Measurements from ENCODE around the gene NPAT.

The NPAT gene

DNA sequence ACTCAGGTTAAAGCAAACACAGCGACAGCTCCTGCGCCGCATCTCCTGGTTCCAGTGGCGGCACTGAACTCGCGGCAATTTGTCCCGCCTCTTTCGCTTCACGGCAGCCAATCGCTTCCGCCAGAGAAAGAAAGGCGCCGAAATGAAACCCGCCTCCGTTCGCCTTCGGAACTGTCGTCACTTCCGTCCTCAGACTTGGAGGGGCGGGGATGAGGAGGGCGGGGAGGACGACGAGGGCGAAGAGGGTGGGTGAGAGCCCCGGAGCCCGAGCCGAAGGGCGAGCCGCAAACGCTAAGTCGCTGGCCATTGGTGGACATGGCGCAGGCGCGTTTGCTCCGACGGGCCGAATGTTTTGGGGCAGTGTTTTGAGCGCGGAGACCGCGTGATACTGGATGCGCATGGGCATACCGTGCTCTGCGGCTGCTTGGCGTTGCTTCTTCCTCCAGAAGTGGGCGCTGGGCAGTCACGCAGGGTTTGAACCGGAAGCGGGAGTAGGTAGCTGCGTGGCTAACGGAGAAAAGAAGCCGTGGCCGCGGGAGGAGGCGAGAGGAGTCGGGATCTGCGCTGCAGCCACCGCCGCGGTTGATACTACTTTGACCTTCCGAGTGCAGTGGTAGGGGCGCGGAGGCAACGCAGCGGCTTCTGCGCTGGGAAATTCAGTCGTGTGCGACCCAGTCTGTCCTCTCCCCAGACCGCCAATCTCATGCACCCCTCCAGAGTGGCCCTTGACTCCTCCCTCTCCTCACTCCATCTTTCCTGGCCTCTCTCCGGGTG, at the start of gene NPAT, which contains the start of gene ATM:
Gene NPAT, minus strand, starts transcription at position 65 of the 774 bp plus-strand sequence. CDS start 102 bp downstream, outside the sequence.
Gene ATM, plus strand, starts transcription at position 494 of the 774 bp plus-strand sequence. CDS start 4,558 bp downstream, outside the sequence.
- peak; percentile 94 to 100 (median 99) for DNase-seq

DNA sequence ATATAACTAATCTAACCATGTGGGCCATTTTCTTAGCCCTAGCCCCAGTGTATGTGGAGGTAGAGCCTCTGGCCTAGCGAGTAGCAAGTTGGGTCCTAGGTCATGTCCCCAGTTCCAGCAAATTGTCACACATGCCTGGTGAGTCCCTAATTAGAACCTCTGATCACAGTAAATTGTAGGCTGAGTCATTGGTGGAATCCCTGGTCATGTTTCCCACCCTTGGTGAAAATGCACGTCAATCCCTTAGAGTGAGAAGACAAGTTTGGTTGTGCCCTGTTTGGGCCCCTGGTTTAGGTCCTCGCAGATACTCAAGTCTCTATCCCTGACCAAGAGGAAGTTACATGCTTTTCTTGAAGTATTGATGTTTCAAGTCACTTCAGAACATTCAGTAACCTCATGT, 47.1 kb upstream of the NPAT start:
- DNase-seq, result no peak

DNA sequence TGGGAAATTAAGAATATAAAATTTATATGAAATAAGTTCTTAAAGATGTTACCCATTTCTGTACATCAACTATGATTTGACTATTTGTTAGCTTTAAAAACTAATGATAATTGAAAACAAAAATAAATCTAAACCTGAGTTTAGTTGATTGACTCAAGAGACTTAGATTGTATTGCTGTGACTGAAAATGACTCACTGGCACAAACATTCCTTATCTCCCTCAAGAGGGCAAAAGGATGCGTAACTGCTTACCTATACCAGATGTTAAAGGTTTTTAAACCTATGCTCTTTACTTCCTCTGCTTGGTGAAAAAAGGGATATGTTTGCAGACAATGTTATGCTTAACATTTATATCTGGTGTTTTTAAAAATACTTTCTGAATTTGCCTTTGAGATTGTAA, 30.7 kb upstream of the NPAT start:
- no peak for DNase-seq

GRCh38 chr11:108246885-108247284, 24.4 kb upstream of the NPAT start:
- DNase-seq, result no peak

DNA sequence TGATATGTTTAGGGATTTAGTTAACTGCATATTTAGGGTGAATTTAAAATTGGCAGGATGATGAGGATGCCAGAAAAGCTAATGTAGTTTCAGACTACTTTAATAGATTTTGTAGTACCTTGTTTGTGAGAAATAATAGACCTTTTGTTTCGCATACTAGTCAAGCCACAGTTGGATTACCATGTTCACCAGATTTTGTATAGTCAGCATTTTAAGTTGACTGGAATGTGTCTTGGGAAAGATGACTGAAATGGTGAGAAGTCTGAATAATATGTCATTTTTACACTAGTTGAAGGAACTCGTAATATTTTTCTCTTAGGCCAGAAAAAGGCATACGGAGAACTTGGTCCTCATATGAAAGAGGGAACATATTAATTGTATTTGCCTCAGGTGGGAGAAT, 23.9 kb upstream of the NPAT start:
- DNase-seq, result no peak

GRCh38 chr11:108242422-108242821, 20.0 kb upstream of the NPAT start:
- DNase-seq, result no peak

DNA sequence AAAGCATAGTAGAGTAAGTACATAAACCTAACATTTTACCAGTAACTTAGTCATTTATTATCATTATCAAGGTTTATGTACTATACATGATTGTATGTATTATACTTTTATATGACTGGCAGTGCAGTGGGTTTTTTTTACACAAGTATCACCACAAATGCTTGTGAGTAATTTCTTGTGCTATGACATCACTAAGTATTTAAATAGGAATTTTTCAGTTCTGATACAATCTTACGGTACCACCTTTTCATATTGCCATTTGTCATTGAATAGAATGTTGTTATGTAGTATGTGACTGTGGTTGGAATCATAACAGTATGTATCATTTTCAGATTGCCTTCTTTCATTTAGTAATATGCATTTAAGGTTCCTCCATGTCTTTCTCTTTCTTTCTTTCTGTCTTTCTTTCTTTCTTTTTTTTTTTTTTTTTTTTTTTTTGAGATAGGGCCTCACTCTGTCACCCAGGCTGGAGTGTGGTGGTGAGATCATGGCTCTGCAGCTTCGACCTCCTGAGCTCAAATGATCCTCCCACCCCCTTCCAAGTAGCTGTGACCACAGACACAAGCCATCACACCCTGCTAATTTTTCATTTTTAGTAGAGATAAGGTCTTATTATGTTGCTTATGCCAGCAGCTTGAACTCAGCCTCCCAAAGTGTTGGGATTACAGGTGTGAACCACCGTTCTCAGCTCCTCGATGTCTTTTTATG, 19.0 kb upstream of the NPAT start:
- DNase-seq, result no peak

GRCh38 chr11:108239076-108239475, 16.6 kb upstream of the NPAT start:
- DNase-seq, result no peak

GRCh38 chr11:108237058-108237481, 14.6 kb upstream of the NPAT start:
- DNase-seq, result no peak

GRCh38 chr11:108235633-108236032, 13.2 kb upstream of the NPAT start:
- DNase-seq, result no peak

DNA sequence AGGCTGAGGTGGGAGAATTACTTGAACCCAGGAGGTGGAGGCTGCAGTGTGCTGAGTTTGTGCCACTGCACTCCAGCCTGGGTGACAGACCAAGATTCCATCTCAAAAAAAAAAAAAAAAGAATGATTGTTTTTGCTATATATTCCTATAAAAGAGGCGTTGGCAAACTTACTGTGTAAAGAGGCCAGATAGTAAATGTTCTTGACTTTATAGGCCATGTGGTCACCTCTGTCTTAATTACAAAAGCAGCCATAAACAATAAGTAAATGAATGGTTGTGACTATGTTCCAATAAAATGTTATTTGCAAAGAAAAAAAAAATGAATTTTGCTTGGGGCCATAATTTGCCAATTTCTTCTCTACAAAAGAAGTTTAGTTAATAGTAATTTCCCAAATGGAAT, 12.8 kb upstream of the NPAT start:
- no peak for DNase-seq

- no peak for DNase-seq
These were observed 11.0 kb upstream of the NPAT start for GRCh38 chr11:108233277-108233945.

DNA sequence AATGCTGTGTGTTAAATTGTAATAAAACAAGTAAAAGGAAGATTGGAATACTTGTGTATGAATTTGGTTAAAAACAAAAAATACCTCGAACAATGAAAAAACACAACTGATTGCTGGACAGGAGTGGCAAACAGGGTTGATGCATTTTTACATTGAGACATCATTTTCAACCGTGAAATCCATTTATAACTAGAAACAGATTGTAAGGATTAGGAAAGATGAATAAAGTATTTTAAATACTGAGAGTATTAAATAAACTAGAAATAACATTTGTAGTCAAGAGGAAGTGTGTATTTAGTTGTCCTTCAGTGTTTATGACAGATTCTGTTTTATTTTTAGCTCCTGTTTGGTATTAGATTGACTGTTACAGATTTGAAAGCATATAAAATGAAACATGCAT, 5.8 kb upstream of the NPAT start:
- DNase-seq, result no peak

DNA sequence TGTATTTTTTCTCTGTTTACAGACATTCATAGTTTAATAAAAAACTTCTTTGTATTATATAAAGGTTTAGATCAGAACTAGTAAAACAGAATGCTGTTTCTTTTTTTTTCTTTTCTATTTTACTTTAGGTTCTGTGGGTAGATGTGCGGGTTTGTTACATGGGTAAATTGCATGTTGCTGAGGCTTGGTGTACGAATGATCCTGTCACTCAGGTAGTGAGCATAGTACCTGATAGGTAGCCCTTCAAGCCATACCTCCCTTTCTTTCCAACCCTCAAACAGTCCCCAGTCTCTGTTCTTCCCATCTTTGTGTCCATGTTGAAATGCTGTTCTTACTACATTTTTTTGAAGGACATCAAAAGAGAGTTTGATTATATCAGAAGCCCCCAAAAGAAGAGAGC, 3.6 kb upstream of the NPAT start:
- DNase-seq, result no peak

- no peak for DNase-seq
These were observed 2.7 kb upstream of the NPAT start for GRCh38 chr11:108224911-108225786.

DNA sequence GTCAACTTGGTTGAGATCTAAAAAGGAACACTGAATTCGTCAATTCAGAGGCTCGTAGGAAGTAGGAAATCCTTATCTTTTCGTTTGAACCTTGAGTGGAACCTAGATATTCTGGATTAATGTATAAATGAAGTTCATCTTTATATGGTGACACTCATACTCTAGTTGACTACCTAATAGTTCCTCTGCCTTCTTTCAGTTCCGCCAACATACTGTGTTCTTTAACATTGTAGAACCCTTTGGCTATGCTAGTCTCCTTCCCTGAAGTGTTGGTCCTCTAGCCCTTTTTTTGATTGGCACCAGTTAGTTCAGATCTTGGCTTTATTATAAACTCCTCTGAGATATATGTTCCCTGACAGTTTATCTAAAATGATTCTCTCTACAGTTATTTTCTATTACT, 1.9 kb upstream of the NPAT start:
- no peak for DNase-seq

DNA sequence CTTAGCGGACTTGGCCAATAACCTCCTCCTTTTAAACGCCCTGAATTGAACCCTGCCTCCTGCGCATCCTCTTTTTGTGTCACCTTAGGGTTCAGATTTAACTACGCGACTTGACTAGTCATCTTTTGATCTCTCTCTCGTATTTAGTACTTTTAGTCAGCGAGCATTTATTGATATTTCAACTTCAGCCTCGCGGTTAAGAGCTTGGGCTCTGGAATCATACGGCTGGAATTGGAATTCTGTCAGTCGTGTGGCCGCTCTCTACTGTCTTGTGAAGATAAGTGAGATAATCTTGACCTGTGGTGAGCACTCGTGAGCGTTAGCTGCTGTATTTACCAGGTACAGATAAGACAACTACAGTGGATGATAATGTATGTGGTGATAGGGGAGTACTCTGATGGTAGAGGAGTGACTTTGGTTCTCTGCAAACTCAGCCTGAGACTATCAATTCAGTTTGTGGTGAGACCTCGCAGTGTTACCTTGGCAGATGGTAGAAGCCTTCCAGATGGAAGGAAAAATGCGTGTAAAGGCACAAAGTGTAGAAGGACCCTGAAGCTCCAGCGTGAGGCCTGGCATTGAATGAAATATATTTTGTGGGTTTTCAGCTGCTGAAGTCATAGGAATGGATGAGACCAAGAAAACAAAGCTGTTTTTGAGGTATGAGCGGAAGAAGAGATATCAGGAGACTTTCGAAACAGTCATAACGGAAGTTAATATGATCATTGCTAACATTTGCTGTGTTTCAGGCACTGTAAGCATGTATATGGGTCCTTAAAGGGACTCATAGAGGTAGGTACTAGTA, 1.1 kb upstream of the NPAT start:
- DNase-seq, result peak in 5 of 51 donors; percentile 26 to 64 (median 40)

GRCh38 chr11:108221911-108222573, 396 bp downstream of the NPAT start:
- peak in 3 of 51 donors; percentile 45 to 58 (median 54) for DNase-seq

DNA sequence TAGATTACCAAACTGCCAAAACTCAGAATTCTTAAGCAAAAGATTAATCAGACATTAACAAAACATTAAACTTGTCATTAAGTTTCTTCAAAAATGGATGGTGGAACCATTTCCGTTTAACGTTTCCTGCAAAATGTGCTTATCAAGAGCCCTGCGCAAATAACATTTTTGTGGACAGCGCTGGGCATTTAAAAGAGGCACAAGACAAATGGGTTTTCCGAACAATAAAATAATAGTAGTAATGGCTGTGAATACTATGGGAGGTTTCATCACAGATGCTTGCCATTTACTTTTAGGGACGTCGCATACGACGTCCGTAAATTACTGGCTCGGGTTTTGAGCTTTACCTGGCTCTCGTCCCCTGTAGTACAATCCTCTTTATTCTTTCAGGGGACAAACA, 1.1 kb downstream of the NPAT start:
- DNase-seq, result no peak

All from hypothalamus (tissue), 51 donors.